Activated T-cell treated with anti-CD3 and anti-CD28 coated beads for 4 hours (primary cell): Measurements from ENCODE around the gene GRIK4.

Experiments
- DNase-seq: peaks from one replicate; pipeline ENCODE4 v3.0.0-alpha.2; 2020

GRIK4 gene

DNA sequence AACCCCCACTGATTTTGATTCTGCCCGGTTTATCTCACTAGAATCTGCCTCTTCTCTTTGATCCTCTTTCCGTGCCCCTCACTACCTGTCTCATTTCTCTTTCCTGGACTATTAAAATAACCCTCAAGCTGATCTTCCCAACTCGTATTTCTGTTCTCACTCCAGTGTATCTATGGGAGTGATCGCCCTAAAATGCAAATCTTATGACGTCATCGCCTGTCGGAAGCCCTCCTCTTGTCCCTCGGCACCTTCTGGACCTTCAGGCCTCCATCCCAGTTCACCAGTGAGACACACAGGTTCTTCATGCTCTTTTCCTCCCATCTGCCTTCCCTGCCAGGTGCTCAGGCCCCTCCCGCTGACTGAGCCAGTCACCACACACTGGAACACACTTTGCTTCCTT, 277.8 kb downstream of the GRIK4 start:
- DNase-seq, result no peak

DNA sequence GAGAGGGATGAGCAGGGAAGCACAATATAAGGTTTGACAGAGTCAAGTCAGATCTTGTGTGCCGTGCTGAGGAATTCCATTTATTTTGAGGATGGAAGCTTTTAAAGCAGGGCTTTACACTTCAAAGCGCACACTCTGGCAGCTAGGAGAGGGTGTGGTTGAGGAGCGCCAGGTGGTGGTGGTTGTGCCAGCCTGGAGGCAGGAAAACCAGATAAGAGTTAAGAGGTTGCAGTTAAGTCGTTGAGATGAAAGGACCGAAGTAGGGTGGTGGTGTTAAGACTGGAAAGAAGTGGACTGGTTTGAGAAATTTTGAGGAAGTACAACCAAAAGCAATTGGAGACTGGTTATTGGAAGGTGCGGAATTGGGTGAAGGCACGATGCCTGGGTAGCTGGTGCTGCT, 280.8 kb downstream of the GRIK4 start:
- no peak for DNase-seq

DNA sequence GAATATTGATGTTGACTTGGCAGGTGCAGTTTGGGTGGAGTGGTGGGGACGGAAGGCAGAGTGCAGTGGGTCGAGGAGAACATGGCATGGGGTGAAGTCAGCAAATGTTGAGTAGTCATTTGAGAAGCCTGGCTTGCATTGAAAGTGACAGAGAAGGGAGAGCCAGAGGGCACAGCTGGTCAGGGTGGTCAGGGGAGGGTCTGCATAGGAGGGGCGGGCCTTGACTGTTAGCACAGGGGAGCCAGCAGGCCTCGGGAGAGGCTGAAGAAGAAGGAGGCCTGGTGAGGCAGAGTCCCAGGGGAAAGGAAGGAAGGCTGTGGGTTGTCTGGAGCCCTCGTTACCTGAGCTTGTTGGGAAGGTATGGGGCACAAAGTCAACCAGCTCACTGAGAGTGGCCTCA, 281.6 kb downstream of the GRIK4 start:
- no peak for DNase-seq

DNA sequence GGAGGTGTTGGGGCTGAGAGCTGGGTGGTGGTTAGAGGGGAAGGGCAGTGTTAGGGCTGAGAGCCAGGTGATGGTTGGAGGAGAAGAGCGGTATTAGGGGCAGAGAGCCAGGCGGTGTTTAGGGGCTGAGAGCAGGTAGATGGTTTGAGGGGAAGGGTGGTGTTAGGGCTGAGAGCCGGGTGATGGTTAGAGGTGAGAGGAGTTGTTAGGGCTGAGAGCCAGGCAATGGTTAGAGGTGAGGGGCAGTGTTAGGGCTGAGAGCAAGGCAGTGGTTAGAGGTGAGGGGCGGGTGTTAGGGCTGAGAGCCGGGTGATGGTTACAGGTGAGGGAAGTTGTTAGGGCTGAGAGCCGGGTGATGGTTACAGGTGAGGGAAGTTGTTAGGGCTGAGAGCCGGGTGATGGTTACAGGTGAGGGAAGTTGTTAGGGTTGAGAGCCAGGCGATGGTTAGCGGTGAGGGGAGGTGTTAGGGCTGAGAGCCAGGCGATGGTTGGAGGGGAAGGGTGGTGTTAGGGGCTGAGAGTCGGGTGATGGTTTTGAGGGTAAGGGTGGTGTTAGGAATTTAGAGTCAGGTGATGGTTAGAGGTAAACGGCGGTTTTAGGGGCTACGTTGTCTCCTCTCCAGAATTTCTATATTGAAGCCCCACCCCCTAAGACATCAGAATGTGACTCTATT, 282.4 kb downstream of the GRIK4 start:
- DNase-seq, result no peak

DNA sequence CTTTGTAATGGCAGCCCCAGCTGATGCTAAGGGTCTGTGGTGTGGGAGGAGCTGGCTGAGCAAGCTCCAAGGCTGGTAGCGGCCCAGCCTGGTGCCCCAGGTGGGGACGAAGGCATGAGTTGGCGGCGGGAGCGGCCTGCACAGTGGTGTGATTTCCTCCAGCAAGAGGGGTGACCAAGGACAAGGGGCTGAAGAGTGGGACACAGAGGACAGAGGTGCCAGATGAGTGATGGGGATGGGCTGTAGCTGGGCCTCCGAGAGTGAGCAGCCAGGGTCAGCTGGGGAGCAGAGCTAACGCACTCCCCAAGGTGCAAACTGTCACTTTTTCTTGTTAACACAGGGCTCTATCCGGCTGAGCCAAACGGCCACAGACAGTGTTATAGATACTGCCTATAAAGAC, 283.2 kb downstream of the GRIK4 start:
- no peak for DNase-seq

DNA sequence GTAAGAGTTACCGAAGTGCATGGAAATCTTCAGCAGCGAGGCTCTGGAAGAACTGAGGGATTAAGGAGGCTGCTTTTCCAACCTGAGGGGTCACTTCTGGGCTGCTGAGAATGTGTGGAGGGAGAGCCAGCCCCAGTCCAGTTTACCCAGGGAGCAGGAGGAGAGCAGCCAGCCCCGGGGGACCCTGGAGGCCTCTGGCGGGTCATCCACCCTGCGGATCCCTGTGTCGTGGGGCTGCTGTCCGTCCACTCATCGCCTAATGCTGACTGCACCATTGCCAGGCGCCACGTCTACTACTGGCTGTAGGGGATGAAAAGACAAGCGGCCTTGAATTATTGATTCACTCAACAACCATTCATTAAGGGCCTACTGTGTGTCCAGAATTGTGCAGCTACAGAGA, 283.6 kb downstream of the GRIK4 start:
- DNase-seq, result no peak

DNA sequence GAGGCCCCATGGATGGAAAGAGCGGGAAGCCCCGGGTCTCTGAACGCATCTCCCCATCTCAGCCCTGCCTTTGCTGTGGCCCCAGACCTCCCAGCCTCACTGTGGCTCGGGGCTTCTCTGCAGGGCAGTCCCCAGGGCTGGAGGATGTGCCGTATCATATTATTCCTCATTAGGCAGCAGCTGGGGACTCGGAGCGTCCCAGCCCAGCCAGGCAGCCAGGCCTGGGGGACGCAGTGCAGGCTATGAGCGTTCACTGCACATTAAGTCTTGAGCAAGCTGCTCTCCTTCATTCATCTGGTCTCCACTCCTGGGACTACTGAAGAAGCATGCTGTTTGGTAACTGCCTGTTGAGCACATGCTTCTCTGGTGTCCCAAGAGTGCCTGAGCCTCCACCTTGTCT, 285.6 kb downstream of the GRIK4 start:
- DNase-seq, result no peak

DNA sequence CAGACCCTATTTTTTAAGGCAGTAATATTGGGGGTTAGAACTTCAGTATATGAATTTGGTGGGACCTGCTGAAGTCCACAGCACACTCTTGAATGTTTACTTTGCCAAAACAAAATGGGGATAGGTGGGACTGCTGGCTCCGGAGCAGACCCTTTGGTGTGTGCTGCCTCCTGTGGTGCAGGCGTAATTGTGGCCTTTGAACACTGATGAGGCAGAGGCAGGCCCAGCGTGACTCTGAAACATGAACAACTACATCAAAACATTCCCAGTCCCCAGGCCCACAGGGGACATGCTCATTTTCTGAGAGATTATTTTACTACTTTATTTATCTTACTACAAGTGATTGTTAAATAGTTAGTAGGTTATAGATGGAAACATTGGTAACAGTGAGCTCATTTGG, 287.3 kb downstream of the GRIK4 start:
- no peak for DNase-seq

DNA sequence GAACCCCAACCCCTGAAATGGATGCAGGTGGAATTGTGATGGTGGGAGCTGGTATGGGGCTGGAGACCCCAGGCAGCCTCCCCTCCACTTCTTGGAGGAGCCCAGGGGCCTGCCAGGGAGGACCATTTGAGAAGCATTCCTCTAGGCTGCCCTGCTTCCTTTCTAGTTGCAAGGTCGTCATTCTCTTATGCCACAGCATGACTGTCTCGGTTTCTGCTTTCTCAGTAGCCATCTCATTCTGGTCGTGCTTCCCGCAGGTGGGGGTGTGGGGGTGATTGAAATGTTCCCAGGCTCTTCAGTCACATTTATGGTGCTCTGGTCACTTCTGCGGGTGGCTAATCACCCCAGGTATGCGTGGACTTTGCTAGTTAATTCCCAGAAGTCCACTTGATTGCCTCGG, 288.7 kb downstream of the GRIK4 start:
- DNase-seq, result no peak

DNA sequence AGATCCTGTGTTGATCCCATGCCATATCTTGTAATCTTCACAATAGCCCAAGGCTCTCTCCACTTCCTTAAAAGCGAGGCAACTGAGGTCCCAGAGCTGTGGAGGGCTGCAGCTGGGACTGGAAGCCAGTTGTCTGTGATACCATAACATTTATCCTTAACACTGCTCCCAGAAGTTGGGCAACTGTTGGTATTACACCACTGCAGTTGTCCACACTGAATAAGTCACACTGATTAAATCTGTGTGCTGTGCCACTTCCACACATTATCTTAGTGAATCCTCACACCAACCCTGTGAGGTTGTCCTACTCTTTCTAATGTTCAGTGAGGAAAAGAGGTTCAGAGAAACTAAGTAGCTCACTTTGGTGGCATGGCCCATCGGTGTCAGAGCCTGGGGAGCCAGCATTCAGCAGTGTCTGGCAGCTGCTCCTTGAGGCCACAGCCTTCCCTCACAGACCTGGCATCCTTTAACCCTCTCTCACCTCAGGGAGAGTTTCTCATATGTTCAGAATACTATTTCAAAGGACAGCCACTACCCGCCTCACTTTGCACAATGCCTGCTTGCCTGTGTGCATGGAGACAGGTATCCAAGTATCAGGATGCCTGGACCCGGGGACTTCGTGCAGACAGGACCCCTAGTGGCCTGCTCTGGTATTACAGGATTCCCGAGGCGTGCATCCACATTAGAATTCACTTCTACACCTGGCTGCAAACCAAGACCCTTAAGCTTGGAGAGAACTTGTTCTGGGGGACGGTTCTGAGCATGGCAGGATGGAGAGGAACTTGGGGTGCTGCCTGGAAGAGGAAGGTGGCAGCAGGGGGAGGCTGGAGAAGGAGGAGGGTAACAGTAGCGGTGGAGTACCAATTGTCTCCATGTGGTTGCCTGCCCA, 290.5 kb downstream of the GRIK4 start:
- peak; percentile 27 for DNase-seq

DNA sequence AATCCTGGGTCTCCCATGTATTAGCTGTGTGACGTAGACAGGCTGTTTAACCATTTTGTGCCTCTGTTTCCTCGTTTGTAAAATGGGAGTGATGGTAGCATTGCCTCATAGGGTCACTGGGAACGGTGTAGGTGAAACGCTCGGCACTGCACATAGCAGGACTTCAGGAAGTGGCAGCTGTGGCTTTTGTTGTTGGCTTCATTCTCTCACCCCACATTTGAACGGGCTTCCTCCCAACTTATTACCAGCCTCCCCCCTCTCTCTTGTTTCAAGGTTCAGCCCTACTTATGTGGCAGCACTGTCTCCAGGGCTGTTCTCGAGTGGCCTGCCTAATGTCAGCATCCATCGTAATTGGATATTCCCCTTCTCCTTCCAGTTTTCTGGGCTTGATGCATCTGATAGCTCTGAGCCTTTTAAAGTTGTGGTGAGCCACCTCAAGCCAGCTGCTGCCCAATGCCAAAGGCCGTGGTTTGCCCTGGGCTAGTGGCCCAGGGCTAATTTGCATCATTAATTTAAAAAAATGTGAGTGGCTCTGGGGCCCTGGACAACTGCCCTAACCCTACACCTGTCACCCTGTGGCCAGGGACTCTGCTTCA, 294.5 kb downstream of the GRIK4 start:
- DNase-seq, result no peak

DNA sequence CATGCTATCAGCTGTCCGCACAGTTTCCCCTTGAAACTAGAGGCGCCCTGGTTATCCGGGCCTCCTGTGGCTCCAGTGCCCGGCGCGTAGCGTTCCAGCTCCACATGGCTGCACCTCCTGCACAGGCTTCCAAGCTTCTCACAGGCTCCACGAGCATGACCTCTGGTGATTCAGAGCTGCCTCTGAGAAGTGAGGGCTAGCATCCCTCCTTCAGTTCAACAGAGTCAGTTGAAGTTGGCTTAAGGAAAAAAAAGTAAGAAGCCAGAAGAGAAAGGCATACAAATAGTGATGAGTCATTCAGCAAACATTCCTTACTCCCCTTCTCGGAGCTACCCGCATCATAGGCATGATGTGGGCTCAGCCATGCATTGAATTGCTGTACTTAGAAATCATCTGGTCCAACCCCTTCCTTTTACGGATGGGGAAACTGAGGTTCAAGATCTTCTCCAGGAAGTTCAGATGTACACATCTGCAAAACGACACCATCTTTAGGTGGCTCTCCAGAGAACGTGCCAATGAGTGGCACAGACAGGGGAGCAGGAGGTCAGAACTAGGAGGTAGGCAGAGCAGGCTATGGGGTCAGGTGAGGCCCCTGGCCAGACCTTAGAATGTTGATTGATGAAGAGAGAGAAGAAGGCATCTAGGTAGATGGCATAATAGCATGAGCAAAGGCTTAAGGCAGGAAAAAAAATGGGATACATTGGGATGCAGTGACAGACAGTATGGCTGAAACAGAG, 296.0 kb downstream of the GRIK4 start:
- no peak for DNase-seq

DNA sequence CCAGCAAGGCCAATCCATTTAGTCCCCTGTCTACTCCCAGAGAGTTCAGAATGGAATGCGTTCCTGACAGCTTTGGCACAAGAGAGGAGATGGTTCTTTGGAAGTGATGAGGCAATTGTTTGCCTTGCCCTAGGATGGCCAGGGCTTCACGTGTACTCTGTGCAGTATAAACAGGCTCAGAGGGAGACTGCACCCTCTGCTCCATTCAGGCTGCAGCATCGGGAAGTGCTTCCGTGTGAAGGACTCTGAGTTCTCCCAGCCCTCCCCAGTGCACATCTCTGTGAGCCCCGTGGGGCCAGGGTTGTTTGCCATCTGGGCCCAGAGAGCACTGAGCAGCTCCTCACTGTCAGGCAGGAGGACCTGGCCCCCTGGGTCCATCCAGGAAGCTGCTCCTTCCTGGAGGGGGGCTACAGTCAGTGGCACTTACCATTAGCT, 297.1 kb downstream of the GRIK4 start:
- no peak for DNase-seq

DNA sequence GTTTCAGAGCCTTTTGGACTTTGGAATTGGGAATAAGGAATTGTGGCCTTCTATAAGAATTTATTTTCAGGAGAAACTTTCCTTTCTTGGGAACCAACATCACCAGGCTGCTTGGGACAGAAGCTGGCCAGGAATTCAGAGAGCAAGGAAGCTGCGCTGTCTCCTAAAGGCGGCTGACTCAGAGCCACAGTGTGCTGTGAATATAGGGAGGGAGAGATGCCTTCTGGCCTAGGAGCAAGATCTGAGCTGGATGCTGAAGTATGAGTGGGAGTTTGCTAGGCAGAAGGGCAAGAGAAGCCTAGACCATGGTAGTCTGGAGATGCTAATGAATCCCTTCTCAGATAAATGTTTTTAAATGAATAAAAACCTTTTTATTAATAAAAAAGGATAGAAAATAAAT, 298.7 kb downstream of the GRIK4 start:
- DNase-seq, result no peak

DNA sequence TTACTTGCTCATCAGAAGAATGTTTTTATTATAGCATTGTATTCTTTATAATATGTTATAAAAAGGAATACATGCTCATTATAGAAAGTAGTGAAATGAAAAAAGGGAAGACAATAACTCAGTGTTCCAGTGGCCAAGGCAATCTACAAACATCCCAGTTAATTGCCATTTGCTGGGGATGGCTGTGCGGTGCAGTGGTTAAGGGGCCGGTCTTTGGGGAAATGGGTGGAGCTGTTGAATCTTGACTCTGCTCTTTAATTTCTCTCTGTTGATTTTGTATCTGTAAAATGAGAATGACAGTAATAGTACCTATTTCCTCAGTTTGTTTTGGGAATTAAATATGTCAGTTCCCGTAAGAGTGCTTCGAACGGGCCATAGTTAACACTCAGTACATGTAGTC, 299.7 kb downstream of the GRIK4 start:
- no peak for DNase-seq

DNA sequence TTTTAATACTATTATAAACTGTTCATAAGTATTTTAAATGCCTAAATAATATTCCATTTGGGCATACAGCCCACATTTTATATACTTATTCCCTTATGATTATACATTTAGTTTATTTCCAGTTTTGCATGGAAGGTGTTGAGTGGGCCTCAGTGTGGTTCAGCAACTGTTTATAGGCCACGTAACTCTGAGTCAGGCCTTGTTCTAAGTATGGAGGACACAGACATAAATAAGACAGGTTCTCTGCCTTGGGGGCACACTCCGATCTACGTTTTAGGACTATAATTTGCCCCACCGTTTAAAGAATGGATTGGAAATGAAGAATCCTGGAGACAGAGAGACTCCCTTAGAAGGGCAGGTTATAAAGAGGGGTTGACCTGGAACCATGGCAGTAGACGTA, 300.2 kb downstream of the GRIK4 start:
- DNase-seq, result no peak

DNA sequence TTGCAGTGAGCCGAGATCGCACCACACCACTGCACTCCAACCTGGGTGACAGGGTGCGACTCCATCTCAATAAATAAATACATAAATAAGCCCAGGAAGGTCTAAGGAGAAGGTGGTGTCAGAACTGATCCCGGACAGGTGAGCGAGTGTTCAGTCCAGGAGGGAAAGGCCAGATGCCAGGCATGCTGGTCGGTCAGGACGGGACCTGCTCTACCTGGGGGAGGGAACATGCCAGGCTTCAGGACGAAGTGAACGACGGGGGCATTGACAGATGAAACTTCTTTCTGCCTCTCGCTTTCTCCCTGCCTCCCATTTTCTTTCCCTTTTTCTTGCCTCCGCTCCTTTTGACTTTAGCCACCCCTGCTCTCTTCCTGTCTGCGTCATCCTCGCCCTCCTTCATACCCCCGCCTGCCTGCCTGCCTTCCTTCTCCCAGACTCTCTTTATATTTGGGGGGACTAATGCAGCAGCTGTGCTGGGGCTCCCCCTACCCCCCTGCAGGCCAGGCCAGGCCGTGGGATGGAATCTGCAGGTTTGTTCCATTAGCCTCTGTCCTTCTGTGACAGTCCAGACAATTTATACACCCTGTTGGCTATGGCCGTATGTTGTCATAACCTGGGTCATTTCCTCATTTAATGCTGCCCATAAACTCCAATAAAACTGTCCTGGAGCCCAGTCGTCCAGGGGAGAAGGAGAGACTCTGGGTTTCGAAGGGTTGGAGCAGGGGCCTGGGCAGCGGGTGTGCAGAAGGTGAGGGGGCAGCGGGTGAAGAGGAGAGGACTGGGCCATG, 303.2 kb downstream of the GRIK4 start:
- no peak for DNase-seq

DNA sequence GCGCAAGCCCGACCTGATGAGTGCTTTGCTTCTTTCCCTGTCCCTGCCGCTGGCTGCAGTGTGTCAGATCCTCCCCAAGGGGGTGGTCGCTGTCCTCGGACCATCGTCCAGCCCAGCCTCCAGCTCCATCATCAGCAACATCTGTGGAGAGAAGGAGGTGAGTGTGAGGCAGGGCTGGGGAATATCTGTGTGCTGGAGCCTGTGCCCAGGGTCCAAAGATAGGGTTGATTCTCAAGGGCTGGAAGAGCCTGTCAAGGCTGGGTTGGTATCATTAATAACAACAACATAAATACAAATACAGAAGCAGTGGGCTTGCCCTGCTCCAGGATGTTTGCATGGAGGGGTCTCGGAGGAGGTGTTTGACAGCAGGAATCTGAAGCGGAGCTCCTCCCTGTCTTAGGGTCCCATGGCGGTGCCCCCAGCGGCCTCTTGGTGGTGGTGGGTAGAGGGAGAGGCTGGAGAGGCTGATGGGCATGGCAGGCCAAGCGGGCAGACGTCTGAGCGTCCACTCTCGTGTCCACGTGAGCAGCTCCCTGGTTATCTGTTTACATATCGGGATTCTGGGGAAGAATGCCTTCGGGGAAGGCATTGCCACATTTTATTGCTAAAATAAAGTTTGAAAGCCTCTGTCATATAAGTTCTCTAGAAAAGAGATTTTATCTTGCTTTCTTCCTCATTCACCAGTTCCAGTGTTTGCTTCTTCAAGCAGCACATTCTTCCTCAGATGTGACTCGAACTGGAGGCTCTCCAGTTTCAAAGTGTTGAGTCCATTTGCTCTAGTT, 304.0 kb downstream of the GRIK4 start:
- no peak for DNase-seq

DNA sequence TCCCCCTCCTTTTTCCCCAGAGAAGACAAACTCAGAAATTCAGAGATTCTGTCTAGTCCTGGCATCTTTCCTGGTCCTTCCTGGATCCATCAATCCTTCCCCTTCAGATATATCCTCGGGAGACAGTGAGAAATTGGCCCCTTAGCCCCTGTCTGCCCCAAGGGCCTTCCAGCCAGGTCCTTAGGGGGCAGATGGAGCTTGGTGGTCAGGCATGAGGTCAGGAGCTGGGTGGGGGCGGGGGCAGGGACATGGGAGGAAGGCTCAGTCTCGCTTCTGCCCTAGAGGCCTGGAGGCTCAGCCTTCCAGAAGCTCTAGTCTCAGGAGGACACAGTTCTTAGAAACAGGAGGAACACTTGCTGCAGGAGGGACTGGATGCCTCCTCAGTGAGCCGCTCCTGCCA, 304.6 kb downstream of the GRIK4 start:
- DNase-seq, result no peak

DNA sequence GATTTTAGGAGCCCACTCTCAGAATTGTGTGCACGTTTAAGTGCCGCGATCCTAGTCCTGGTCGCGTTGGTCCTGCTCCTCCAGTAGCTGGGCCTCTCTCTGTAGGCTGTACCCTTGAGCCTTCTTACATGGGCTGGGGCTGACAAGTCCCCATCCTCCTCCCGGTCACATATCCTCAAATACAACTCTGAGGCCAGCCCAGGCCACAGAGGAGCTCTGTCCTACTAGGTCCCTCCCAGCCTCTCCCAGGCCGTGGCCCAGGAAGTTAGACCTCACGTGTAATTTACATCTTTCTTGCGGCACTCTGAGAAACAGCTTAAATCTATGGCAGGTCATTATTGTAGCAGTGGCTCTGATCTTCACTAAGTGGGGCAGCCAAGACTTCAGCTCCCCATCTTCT, 305.2 kb downstream of the GRIK4 start:
- no peak for DNase-seq

DNA sequence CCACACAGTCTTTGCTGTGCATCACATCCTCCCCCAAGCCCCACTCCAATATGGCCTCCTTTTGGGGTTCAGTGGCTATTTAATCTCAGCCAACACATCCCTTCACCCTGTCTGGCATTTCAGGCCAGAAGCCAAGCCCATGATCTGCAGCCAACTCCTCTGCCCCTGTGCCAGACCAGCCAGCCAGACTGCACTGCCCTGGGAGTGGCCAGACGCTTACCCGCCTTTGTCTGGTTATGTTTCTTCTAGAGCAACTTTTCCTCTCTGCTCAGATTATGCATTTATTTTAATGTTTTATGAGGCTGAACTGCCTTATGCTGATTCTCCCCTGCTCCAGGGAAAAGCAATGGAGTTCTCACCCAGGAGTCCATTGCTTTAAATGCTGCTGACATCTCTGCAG, 305.6 kb downstream of the GRIK4 start:
- DNase-seq, result no peak

DNA sequence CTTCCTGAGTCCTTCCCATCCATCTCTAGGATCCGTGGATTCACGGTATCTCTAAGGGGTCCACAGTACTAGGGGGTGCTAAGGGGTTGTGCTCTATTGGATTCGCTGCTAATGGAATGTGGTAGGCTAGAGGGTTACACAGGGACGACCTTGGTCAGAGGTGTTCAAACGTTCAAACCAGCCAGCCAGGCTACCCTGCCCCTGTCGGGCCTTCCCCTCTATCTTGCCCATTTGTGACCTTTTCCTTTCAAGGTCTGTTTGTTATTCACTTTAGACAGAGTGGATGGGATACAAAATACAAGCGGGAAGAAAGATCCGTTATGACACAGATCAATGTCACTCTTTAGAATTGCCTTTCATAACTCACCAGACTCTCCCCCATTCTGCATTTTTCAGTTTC, 306.5 kb downstream of the GRIK4 start:
- DNase-seq, result no peak
